ENCODE results near the gene NR0B2. TPM values are rescaled to one million over a fixed set of nuclear protein-coding genes. Genes with fewer than 3 reads are reported as not detected.

NR0B2 gene
- total RNA-seq, 1 experiment from 2014 or later = not detected

DNA sequence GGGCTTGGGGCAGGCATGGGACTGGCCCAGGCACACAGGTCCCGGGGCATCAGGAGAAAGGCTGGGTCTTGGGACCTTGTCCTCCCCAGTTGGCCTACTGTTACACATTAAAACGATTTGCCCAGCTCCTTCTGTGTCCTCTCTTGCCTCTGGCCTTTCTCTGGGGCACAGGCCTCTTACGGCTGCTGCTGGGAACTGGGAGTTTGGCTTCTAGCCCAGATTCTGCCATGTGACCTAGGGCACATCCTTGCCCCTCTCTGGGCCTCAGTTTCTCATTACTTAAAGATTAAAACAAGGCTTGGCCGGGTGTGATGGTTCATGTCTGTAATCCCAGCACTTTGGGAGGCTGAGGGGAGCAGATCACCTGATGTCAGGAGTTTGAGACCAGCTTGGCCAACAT, 32.5 kb upstream of the NR0B2 start:
- no peak for DNase-seq
- H3K27me3 ChIP-seq = no peaks in the 10 kb centered on the region
- no peaks in the 10 kb centered on the region for H3K4me1 ChIP-seq
- H3K36me3 ChIP-seq = peaks cover 55% of the 10 kb centered on the region
- H3K27ac ChIP-seq = no peak overlapping the region
- no peaks in the 10 kb centered on the region for H3K9me3 ChIP-seq (replicated peaks)
- H3K4me3 ChIP-seq = no peak overlapping the region

DNA sequence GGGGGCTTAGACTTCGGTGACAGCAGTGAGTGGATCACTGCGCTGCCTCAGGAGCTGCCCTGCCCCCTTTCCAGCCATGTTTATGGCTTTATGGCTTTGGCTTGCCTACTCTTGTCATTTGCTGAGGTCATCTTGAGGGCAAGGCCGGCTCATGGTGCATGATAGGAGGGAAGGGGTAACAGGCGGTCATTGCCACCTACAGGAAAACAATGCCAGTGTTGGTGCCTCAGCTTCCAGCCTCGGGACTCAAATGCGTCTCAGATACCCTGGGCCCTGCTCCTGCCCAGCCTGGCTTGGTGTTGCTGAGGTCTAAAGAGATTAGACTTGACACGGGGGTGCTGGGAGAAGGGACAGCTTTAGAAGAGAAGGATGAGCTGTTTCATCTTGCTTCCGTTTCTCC, 32.0 kb upstream of the NR0B2 start:
- H3K27me3 ChIP-seq = no peaks in the 10 kb centered on the region
- no peak for DNase-seq
- no peak overlapping the region for H3K4me3 ChIP-seq
- H3K9me3 ChIP-seq (replicated peaks) = no peaks in the 10 kb centered on the region
- H3K4me1 ChIP-seq = no peaks in the 10 kb centered on the region
- peaks cover 57% of the 10 kb centered on the region for H3K36me3 ChIP-seq
- no peak overlapping the region for H3K27ac ChIP-seq

DNA sequence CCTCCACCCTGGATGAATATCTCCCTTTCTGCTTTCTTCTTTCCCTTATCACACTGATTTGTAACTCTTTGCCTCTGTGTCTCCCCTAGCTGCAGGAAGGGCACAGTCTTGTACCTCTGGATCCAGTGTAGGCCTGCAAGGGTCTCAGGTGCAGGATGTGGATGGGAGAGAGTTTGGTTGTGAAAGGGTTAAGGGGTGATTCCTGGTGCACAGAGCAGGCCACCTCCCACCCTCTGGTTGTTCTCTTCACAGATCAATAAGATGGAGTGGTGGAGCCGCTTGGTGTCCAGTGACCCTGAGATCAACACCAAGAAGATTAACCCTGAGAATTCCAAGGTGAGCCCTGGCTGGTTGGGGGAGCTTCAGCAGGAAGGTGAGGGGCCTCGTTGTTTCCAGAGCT, 31.4 kb upstream of the NR0B2 start:
- Histone ChIP-seq H3K27ac (no peak overlapping the region), H3K36me3 (peaks cover 60% of the 10 kb centered on the region), H3K4me1 (no peaks in the 10 kb centered on the region), H3K27me3 (no peaks in the 10 kb centered on the region), H3K4me3 (no peak overlapping the region), H3K9me3 (replicated peaks) (no peaks in the 10 kb centered on the region)
- no peak for DNase-seq

GRCh38 chr1:26942656-26943055, 28.9 kb upstream of the NR0B2 start:
- no peak for DNase-seq
- Histone ChIP-seq H3K4me1 (no peaks in the 10 kb centered on the region), H3K9me3 (replicated peaks) (no peaks in the 10 kb centered on the region), H3K27me3 (no peaks in the 10 kb centered on the region), H3K27ac (no peak overlapping the region), H3K4me3 (no peak overlapping the region), H3K36me3 (peaks cover 73% of the 10 kb centered on the region)

GRCh38 chr1:26941311-26941710, 27.5 kb upstream of the NR0B2 start:
- H3K27ac ChIP-seq = no peak overlapping the region
- H3K4me3 ChIP-seq = no peak overlapping the region
- no peaks in the 10 kb centered on the region for H3K9me3 ChIP-seq (replicated peaks)
- no peaks in the 10 kb centered on the region for H3K27me3 ChIP-seq
- no peaks in the 10 kb centered on the region for H3K4me1 ChIP-seq
- DNase-seq = no peak
- peaks cover 78% of the 10 kb centered on the region for H3K36me3 ChIP-seq

- Histone ChIP-seq H3K4me1 (no peaks in the 10 kb centered on the region), H3K27ac (no peak overlapping the region), H3K36me3 (peaks cover 74% of the 10 kb centered on the region), H3K27me3 (no peaks in the 10 kb centered on the region), H3K4me3 (no peak overlapping the region), H3K9me3 (replicated peaks) (no peaks in the 10 kb centered on the region)
- DNase-seq = no peak
These were observed 24.9 kb upstream of the NR0B2 start for GRCh38 chr1:26938659-26939025.

DNA sequence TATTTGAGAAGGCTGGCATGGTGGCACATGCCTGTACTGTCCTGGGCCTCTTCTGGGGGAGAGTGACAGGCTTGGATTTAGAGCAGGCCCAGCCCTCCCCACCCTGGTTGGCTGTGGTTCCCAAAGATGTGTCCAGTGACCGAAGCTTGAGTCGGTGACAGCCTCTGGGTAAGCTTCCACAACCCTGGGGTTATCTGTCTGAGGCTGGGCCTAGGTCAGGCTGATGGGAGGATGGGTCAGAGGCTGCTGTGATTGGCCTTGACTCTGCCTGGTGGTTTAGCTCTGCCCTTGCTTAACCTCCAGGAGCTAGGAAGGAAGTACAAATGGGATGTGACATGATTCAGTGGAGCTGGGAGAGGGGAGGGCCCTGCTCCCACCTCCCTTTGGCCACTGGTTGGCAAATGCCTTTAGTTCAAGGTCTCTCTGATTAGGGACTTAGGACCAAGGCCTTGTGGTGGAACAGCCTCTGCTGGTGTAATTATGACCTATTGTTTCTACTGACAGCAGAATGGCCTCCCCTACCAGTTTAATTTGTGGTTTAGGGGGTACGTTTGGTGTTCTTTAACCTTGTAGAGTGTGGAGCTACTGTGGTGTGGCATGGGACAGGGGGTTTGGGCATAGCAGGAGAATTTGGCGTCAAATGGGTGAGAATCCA, 24.4 kb upstream of the NR0B2 start:
- Histone ChIP-seq H3K4me1 (no peaks in the 10 kb centered on the region), H3K36me3 (peaks cover 74% of the 10 kb centered on the region), H3K9me3 (replicated peaks) (no peaks in the 10 kb centered on the region), H3K4me3 (no peak overlapping the region), H3K27me3 (no peaks in the 10 kb centered on the region), H3K27ac (no peak overlapping the region)
- no peak for DNase-seq

GRCh38 chr1:26936823-26937222, 23.0 kb upstream of the NR0B2 start:
- Histone ChIP-seq H3K9me3 (replicated peaks) (no peaks in the 10 kb centered on the region), H3K27ac (no peak overlapping the region), H3K4me3 (no peak overlapping the region), H3K4me1 (no peaks in the 10 kb centered on the region), H3K27me3 (no peaks in the 10 kb centered on the region), H3K36me3 (peaks cover 66% of the 10 kb centered on the region)
- DNase-seq = no peak

GRCh38 chr1:26932531-26932930, 18.8 kb upstream of the NR0B2 start:
- Histone ChIP-seq H3K36me3 (peaks cover 70% of the 10 kb centered on the region), H3K4me3 (no peak overlapping the region)
- no peak for DNase-seq

GRCh38 chr1:26923711-26924110, 9.9 kb upstream of the NR0B2 start:
- Histone ChIP-seq H3K36me3 (peaks cover 45% of the 10 kb centered on the region), H3K4me3 (no peak overlapping the region), H3K4me1 (peaks cover 8% of the 10 kb centered on the region), H3K27me3 (no peaks in the 10 kb centered on the region), H3K27ac (no peak overlapping the region), H3K9me3 (replicated peaks) (no peaks in the 10 kb centered on the region)
- DNase-seq = no peak

More at GRCh38 chr1:26932531-26932930, 18.8 kb upstream of the NR0B2 start:
- H3K27me3 ChIP-seq = no peaks in the 10 kb centered on the region
- no peaks in the 10 kb centered on the region for H3K4me1 ChIP-seq
- no peak overlapping the region for H3K27ac ChIP-seq
- H3K9me3 ChIP-seq (replicated peaks) = no peaks in the 10 kb centered on the region

DNA sequence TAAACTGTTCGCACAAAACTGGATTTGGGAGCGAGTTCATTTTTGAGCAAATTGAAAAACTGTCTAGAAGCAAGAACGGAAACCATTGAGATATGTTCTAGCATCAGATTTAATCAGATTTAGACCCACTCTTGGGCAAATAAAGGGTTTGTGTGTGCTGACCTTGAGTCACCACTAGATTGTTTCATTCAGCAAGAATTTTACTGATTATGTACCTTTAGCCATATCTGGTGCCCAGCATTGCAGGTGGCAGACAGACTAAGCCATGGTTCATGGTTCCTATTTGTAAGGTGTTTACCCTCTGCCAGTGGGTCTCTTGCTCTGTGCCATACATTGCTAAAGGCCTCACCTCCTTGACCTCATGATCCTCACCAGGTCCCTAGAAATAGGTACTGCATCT, 9.1 kb upstream of the NR0B2 start:
- no peaks in the 10 kb centered on the region for H3K27me3 ChIP-seq
- peak overlapping the region; percentile 74 for H3K4me3 ChIP-seq
- H3K27ac ChIP-seq = no peak overlapping the region
- H3K4me1 ChIP-seq = peaks cover 8% of the 10 kb centered on the region
- H3K36me3 ChIP-seq = peaks cover 38% of the 10 kb centered on the region
- no peak for DNase-seq
- no peaks in the 10 kb centered on the region for H3K9me3 ChIP-seq (replicated peaks)

- no peaks in the 10 kb centered on the region for H3K27me3 ChIP-seq
- peaks cover 35% of the 10 kb centered on the region for H3K36me3 ChIP-seq
- H3K4me3 ChIP-seq = peak overlapping the region; percentile 74
- H3K4me1 ChIP-seq = peaks cover 8% of the 10 kb centered on the region
- DNase-seq = no peak
- no peaks in the 10 kb centered on the region for H3K9me3 ChIP-seq (replicated peaks)
- H3K27ac ChIP-seq = no peak overlapping the region; the same call in 1 of the 2 replicates
These were observed 8.6 kb upstream of the NR0B2 start for GRCh38 chr1:26922431-26922729.

DNA sequence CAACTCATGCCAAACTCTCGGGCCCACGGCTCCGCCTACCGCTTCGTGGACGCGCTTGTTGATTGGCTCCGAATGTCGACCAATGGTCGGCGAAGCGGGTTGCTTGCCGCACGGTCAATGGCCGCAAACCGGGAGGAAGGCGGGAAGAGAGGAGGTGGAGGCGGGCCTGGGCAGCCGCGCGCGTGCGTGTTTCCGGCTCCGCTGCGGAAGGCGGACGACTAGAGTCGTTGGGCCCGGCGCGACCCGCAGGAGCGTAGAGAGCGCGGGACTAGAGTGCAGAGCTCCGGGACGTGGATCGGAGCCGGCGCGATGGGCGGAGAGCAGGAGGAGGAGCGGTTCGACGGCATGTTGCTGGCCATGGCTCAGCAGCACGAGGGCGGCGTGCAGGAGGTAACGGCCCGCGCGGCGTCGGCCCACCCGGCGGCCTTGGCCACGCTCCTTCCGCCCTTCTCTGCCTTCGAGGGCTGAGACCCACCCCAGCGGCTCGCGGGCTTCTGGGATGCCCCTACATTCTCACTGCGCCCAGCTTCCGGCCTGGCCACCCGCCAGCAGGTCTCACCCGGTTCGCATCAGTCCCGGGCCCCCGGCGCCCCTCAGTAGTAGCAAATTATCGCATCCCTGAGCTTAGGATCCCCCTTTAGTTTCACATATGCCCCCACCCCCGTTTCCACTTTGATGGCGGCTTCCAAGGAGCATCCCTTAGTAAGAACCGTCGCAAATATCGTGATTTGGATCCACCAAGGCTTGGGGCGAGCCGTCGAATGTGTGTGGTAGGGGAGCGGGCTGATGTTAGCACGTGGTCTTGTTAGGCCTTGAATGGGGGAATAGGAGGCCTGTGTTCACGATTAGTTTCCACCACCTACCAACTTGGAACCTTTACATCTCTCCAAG, 8.0 kb upstream of the NR0B2 start, which contains the start of gene NUDC:
Gene NUDC, plus strand, starts transcription at position 204 of the 891 bp plus-strand sequence. Its CDS starts 106 bp downstream, at position 310.
- DNase-seq = peak; percentile 97 to 98
- H3K4me1 ChIP-seq = peaks cover 8% of the 10 kb centered on the region
- no peaks in the 10 kb centered on the region for H3K9me3 ChIP-seq (replicated peaks)
- peak within 1 kb of the TSS; percentile 74 for H3K4me3 ChIP-seq
- H3K27me3 ChIP-seq = no peaks in the 10 kb centered on the region
- peaks cover 32% of the 10 kb centered on the region for H3K36me3 ChIP-seq
- H3K27ac ChIP-seq = peak within 1 kb of the TSS; percentile 64

GRCh38 chr1:26921126-26921539, 7.4 kb upstream of the NR0B2 start:
- no peak overlapping the region for H3K27ac ChIP-seq

GRCh38 chr1:26915204-26915842, 1.5 kb upstream of the NR0B2 start:
- Histone ChIP-seq H3K4me1 (no peaks in the 10 kb centered on the region), H3K27ac (no peak overlapping the region)
- DNase-seq = no peak

More at GRCh38 chr1:26921126-26921539, 7.4 kb upstream of the NR0B2 start:
- H3K36me3 ChIP-seq = peaks cover 26% of the 10 kb centered on the region
- peak overlapping the region; percentile 74 for H3K4me3 ChIP-seq
- H3K27me3 ChIP-seq = no peaks in the 10 kb centered on the region
- H3K4me1 ChIP-seq = peaks cover 8% of the 10 kb centered on the region
- DNase-seq = no peak
- H3K9me3 ChIP-seq (replicated peaks) = no peaks in the 10 kb centered on the region

More at GRCh38 chr1:26915204-26915842, 1.5 kb upstream of the NR0B2 start:
- no peaks in the 10 kb centered on the region for H3K36me3 ChIP-seq
- no peak overlapping the region for H3K4me3 ChIP-seq
- H3K27me3 ChIP-seq = peaks cover 4% of the 10 kb centered on the region; the same call in 1 of the 2 replicates
- H3K9me3 ChIP-seq (replicated peaks) = no peaks in the 10 kb centered on the region
